Fibroblast of the aortic adventitia (primary cell): Measurements from ENCODE around the gene TSPAN5. TPM values are rescaled to one million over a fixed set of nuclear protein-coding genes. Genes with fewer than 3 reads are reported as not detected.

Experiments
- DNase-seq: peaks from one replicate; pipeline ENCODE4 v3.0.0-alpha.2; 2010; ENCODE audit warnings: low read depth
- H3K4me3 ChIP-seq: 2 replicates; pipeline ENCODE4 v1.5.1; 2011; ENCODE audit warnings: low read depth, mild to moderate bottlenecking, control low read depth, low read length, moderate library complexity
- CTCF ChIP-seq: IDR thresholded peaks from 2 replicates; pipeline ENCODE4 v1.5.1; 2011; ENCODE audit warnings: mild to moderate bottlenecking, low read length, control low read depth, inconsistent platforms; ENCODE audit not compliant: insufficient read depth
- total RNA-seq: library from RNA; depleted of rRNA; stranded (reverse); fragments of >200 nt; gene quantifications from 2 replicates; pipeline ENCODE4 v1.2.3, GENCODE V29; 2012; ENCODE audit warnings: low replicate concordance

Gene TSPAN5
- total RNA-seq, 1 donor, result 49.0 TPM

GRCh38 chr4:98516441-98517217 lies 141.8 kb downstream of the TSPAN5 start:
- H3K4me3 ChIP-seq, result no peak overlapping the region
- TF ChIP-seq CTCF, result no peak
- DNase-seq, result no peak

- DNase-seq, result peak; percentile 72
- H3K4me3 ChIP-seq, result no peak overlapping the region
- no peak for TF ChIP-seq CTCF
Observed at GRCh38 chr4:98516042-98516440, 142.4 kb downstream of the TSPAN5 start.

GRCh38 chr4:98515470-98515809 lies 143.0 kb downstream of the TSPAN5 start:
- no peak for TF ChIP-seq CTCF
- no peak for DNase-seq
- H3K4me3 ChIP-seq, result no peak overlapping the region

- TF ChIP-seq CTCF, result no peak
- no peak overlapping the region for H3K4me3 ChIP-seq
- DNase-seq, result no peak
Observed at GRCh38 chr4:98514741-98515469, 143.5 kb downstream of the TSPAN5 start.

GRCh38 chr4:98512918-98513317 lies 145.5 kb downstream of the TSPAN5 start:
- no peak overlapping the region for H3K4me3 ChIP-seq
- TF ChIP-seq CTCF, result no peak
- DNase-seq, result no peak

- H3K4me3 ChIP-seq, result no peak overlapping the region
- DNase-seq, result peak; percentile 92
- TF ChIP-seq CTCF, result no peak
Observed at GRCh38 chr4:98510757-98511517, 147.5 kb downstream of the TSPAN5 start.
